Neural cell (in vitro differentiated cells): ENCODE measurements around the gene EIF3B. TPM values are rescaled to one million over a fixed set of nuclear protein-coding genes. Genes with fewer than 3 reads are reported as not detected.

Source experiments
- H2AFZ ChIP-seq: fragments of 200-600, 300-800 bp; sonication (generic), shearing (Covaris generic); 2 replicates; pipeline ENCODE4 v1.6.0; 2014; ENCODE audit warnings: low read depth, mild to moderate bottlenecking, antibody characterized with exemption, low read length, moderate library complexity
- H3F3A ChIP-seq: fragments of 200-600 bp; shearing (Covaris generic); 2 replicates; pipeline ENCODE4 v1.6.1; 2016; ENCODE audit warnings: mild to moderate bottlenecking, moderate library complexity, mixed read lengths, antibody characterized with exemption, low read length; ENCODE audit not compliant: insufficient read depth, poor library complexity, severe bottlenecking
- H3K27ac ChIP-seq: fragments of 200-600, 300-800 bp; sonication (generic), shearing (Covaris generic); 2 replicates; pipeline ENCODE4 v1.5.1; 2014; ENCODE audit warnings: mild to moderate bottlenecking, low read length, moderate library complexity
- H3K27me3 ChIP-seq: fragments of 300-800, 200-600 bp; sonication (generic), shearing (Covaris generic); 2 replicates; pipeline ENCODE4 v1.6.0; 2014; ENCODE audit warnings: mild to moderate bottlenecking, low read depth, low read length, moderate library complexity; ENCODE audit not compliant: insufficient read depth
- H3K36me3 ChIP-seq: fragments of 300-800, 200-600 bp; sonication (generic), shearing (Covaris generic); 2 replicates; pipeline ENCODE4 v1.5.1; 2014; ENCODE audit warnings: mild to moderate bottlenecking, antibody characterized with exemption, low read length, moderate library complexity; ENCODE audit not compliant: insufficient read depth
- H3K4me2 ChIP-seq: fragments of 300-800, 200-600 bp; sonication (generic), shearing (Covaris generic); 2 replicates; pipeline ENCODE4 v1.6.0; 2014; ENCODE audit warnings: mild to moderate bottlenecking, low read length
- H3K4me3 ChIP-seq: fragments of 300-800, 200-600 bp; sonication (generic), shearing (Covaris generic); 2 replicates; pipeline ENCODE4 v1.5.1; 2014; ENCODE audit warnings: mild to moderate bottlenecking, low read length, moderate library complexity
- H3K79me2 ChIP-seq: fragments of 200-600 bp; shearing (Covaris generic); replicated peaks from 2 replicates; pipeline ENCODE4 v1.6.0; 2014; ENCODE audit warnings: mild to moderate bottlenecking, low read length, moderate library complexity; ENCODE audit not compliant: insufficient read depth
- H3K9ac ChIP-seq: fragments of 300-800, 200-600 bp; sonication (generic), shearing (Covaris generic); 2 replicates; pipeline ENCODE4 v1.6.1; 2016; ENCODE audit warnings: mild to moderate bottlenecking, low read length, mixed read lengths
- H3K9me2 ChIP-seq: fragments of 200-600 bp; shearing (Covaris generic); 2 replicates; pipeline ENCODE4 v1.6.1; 2016; ENCODE audit warnings: mild to moderate bottlenecking, low read length, mixed read lengths; ENCODE audit not compliant: insufficient read depth
- H3K9me3 ChIP-seq: fragments of 200-600, 300-800 bp; sonication (generic), shearing (Covaris generic); 2 replicates; pipeline ENCODE4 v1.6.1; 2016; ENCODE audit warnings: mild to moderate bottlenecking, mixed run types, low read length, moderate library complexity, mixed read lengths
- H4K20me1 ChIP-seq: fragments of 200-600 bp; shearing (Covaris generic); 2 replicates; pipeline ENCODE4 v1.6.1; 2016; ENCODE audit warnings: mild to moderate bottlenecking, mixed run types; ENCODE audit not compliant: insufficient read depth
- EP300 ChIP-seq: fragments of 450-650 bp; conservative IDR thresholded peaks from 2 replicates; pipeline ENCODE4 v1.6.1; 2014; ENCODE audit warnings: antibody characterized with exemption, mild to moderate bottlenecking, moderate library complexity; ENCODE audit not compliant: poor library complexity, severe bottlenecking
- EZH2 ChIP-seq: fragments of 200-600, 300-800 bp; shearing (Covaris generic), sonication (generic); IDR thresholded peaks from 2 replicates; pipeline ENCODE4 v1.6.1; 2014; ENCODE audit warnings: antibody characterized with exemption, low read length, borderline replicate concordance, mild to moderate bottlenecking; ENCODE audit not compliant: insufficient read depth, poor library complexity, severe bottlenecking
- MXI1 ChIP-seq: fragments of 450-650 bp; conservative IDR thresholded peaks from 2 replicates; pipeline ENCODE4 v1.6.1; 2014; ENCODE audit warnings: antibody characterized with exemption, mild to moderate bottlenecking; ENCODE audit not compliant: poor library complexity, severe bottlenecking
- POLR2AphosphoS5 ChIP-seq: IDR thresholded peaks from 2 replicates; pipeline ENCODE4 v1.6.1; 2012
- RAD21 ChIP-seq: fragments of 450-650 bp; conservative IDR thresholded peaks from 2 replicates; pipeline ENCODE4 v1.6.1; 2014; ENCODE audit warnings: antibody characterized with exemption, mild to moderate bottlenecking, moderate library complexity
- SMC3 ChIP-seq: fragments of 450-650 bp; conservative IDR thresholded peaks from 2 replicates; pipeline ENCODE4 v1.6.1; 2014; ENCODE audit warnings: antibody characterized with exemption, mild to moderate bottlenecking, moderate library complexity; ENCODE audit not compliant: poor library complexity
- TAF1 ChIP-seq: IDR thresholded peaks from 2 replicates; pipeline ENCODE4 v1.6.1; 2012; ENCODE audit warnings: low read depth
- polyA plus RNA-seq: library from polyadenylated mRNA; depleted of rRNA; stranded (reverse); fragments of >200 nt; gene quantifications from 2 replicates; pipeline ENCODE4 v1.2.3, GENCODE V29; 2014
- TF ChIP-seq, protein P1 (sequence below): IDR thresholded peaks from 2 replicates; pipeline ENCODE4 v1.6.1; 2012; ENCODE audit warnings: borderline replicate concordance
- TF ChIP-seq, protein P2 (sequence below): fragments of 450-650 bp; IDR thresholded peaks from 2 replicates; pipeline ENCODE4 v1.5.1; 2014; ENCODE audit warnings: antibody characterized with exemption, mild to moderate bottlenecking, moderate library complexity; ENCODE audit not compliant: poor library complexity, severe bottlenecking

EIF3B gene
- polyA plus RNA-seq, 1 donor from 2014 or later, result 65.1 TPM

DNA sequence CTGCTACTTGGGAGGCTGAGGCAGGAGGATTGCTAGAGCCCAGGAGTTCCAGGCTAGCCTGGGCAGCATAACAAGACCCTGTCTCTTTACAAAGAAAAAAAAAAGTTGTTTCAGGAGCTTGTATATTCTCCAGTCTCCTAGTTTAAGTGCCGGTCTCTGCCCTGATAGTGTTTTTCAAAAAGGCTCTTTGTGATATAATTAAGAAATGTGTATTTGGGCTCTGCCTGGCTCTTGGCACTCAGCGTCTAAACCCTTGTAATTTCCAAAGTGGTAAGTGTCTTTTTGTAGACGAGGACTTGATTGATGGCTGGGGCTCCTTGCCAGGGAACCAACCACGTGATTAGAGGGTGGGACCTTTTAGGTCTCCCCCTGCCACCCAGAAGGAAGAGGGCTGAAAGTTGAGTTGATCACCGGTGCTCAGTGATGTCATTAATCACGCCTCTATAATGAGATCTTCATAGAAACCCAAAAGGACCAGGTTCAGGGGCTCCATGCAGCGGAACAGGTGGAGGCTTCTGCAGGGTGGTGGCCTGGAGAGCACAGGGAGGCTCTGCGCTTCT is 4.4 kb downstream of the EIF3B start:
- no peak overlapping the region for H3K27ac ChIP-seq
- H3K4me2 ChIP-seq, result no peak overlapping the region
- no peaks in the 10 kb centered on the region for H4K20me1 ChIP-seq
- no peaks in the 10 kb centered on the region for H3F3A ChIP-seq
- H3K79me2 ChIP-seq, result peaks cover 50% of the 10 kb centered on the region
- no peaks in the 10 kb centered on the region for H3K27me3 ChIP-seq
- H3K9me3 ChIP-seq, result no peaks in the 10 kb centered on the region
- H3K9me2 ChIP-seq, result no peaks in the 10 kb centered on the region
- TF ChIP-seq, protein P1, sequence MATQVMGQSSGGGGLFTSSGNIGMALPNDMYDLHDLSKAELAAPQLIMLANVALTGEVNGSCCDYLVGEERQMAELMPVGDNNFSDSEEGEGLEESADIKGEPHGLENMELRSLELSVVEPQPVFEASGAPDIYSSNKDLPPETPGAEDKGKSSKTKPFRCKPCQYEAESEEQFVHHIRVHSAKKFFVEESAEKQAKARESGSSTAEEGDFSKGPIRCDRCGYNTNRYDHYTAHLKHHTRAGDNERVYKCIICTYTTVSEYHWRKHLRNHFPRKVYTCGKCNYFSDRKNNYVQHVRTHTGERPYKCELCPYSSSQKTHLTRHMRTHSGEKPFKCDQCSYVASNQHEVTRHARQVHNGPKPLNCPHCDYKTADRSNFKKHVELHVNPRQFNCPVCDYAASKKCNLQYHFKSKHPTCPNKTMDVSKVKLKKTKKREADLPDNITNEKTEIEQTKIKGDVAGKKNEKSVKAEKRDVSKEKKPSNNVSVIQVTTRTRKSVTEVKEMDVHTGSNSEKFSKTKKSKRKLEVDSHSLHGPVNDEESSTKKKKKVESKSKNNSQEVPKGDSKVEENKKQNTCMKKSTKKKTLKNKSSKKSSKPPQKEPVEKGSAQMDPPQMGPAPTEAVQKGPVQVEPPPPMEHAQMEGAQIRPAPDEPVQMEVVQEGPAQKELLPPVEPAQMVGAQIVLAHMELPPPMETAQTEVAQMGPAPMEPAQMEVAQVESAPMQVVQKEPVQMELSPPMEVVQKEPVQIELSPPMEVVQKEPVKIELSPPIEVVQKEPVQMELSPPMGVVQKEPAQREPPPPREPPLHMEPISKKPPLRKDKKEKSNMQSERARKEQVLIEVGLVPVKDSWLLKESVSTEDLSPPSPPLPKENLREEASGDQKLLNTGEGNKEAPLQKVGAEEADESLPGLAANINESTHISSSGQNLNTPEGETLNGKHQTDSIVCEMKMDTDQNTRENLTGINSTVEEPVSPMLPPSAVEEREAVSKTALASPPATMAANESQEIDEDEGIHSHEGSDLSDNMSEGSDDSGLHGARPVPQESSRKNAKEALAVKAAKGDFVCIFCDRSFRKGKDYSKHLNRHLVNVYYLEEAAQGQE, result no peak
- TF ChIP-seq EZH2 (no peak), TAF1 (no peak), MXI1 (no peak), SMC3 (no peak), POLR2AphosphoS5 (no peak), RAD21 (no peak), EP300 (no peak)
- TF ChIP-seq, protein P2, sequence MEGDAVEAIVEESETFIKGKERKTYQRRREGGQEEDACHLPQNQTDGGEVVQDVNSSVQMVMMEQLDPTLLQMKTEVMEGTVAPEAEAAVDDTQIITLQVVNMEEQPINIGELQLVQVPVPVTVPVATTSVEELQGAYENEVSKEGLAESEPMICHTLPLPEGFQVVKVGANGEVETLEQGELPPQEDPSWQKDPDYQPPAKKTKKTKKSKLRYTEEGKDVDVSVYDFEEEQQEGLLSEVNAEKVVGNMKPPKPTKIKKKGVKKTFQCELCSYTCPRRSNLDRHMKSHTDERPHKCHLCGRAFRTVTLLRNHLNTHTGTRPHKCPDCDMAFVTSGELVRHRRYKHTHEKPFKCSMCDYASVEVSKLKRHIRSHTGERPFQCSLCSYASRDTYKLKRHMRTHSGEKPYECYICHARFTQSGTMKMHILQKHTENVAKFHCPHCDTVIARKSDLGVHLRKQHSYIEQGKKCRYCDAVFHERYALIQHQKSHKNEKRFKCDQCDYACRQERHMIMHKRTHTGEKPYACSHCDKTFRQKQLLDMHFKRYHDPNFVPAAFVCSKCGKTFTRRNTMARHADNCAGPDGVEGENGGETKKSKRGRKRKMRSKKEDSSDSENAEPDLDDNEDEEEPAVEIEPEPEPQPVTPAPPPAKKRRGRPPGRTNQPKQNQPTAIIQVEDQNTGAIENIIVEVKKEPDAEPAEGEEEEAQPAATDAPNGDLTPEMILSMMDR, result no peak
- H3K4me3 ChIP-seq, result no peak overlapping the region
- H3K9ac ChIP-seq, result no peak overlapping the region
- no peaks in the 10 kb centered on the region for H3K36me3 ChIP-seq
- H2AFZ ChIP-seq, result no peak overlapping the region

DNA sequence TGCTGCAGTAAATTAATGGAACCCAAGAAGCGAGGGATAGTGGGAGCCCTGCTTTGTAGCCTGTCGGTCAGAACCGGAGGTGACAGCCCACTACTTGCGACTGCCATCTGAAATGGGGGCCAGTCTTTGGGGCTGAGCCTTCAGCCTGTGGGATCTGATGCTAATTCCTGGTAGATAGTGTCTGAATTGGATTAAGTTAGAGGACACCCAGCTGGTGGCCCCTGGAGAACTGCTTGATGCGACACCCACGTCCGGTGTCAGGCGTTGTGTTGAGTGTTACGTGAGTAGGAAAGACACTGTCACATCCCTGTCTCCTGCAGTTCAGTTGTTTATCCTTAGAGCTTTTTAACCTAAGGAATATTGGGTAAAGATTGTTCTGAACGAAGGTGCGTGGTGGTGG is 5.0 kb downstream of the EIF3B start:
- Histone ChIP-seq H3K9me2 (no peaks in the 10 kb centered on the region), H3K27me3 (no peaks in the 10 kb centered on the region), H3F3A (no peaks in the 10 kb centered on the region), H3K9ac (no peak overlapping the region), H3K9me3 (no peaks in the 10 kb centered on the region), H3K4me2 (no peak overlapping the region), H3K4me3 (no peak overlapping the region), H4K20me1 (no peaks in the 10 kb centered on the region), H3K79me2 (peaks cover 50% of the 10 kb centered on the region), H3K36me3 (no peaks in the 10 kb centered on the region), H3K27ac (no peak overlapping the region), H2AFZ (no peak overlapping the region)
- TF ChIP-seq, protein P2, result no peak
- TF ChIP-seq EZH2, result no peak
- no peak for TF ChIP-seq SMC3
- TF ChIP-seq, protein P1, result no peak
- no peak for TF ChIP-seq POLR2AphosphoS5
- TF ChIP-seq EP300, result no peak
- no peak for TF ChIP-seq MXI1
- no peak for TF ChIP-seq TAF1
- no peak for TF ChIP-seq RAD21
